Measurements from ENCODE around the gene SLC7A8.

DNA sequence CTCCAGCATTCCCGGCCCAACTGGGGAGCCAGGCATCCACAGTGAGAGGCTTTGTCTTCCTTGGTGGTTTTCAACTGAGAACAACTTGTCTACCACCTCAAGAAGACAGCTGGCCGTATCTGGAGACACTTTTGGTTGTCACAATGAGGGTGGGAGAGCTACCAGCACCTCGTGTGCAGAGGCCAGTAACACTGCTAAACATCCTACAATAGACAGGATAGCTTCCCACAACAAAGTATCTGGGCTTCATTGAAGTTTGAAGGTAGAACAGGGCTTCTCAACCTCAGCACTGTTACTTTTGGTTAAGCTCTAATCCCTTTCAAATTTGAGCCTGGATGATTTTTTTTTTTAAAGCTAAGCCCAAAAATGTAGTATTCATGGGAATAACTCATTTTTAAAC, 10.9 kb downstream of the SLC7A8 start:
- TF ChIP-seq ZNF274 (IDR thresholded peaks at IDR 0.05; ENCODE audit: low read depth, low read length) (no peak), YY1 (IDR thresholded peaks at IDR 0.05; ENCODE audit: insufficient read depth, insufficient read length) (no peak)

All from NT2/D1 (cell line).